K562 (cell line): ENCODE results near the gene CPPED1. TPM values are rescaled to one million over a fixed set of nuclear protein-coding genes. Genes with fewer than 3 reads are reported as not detected.

Experiments
- ELF2 ChIP-seq: fragments of 250-450 bp; sonication (Bioruptor Pico); IDR thresholded peaks from 2 replicates; pipeline ENCODE4 v1.5.0; 2021; ENCODE audit warnings: mild to moderate bottlenecking
- HEY1 ChIP-seq: fragments of 250-450 bp; sonication (Bioruptor Pico); IDR thresholded peaks from 2 replicates; pipeline ENCODE4 v1.5.0; 2020; ENCODE audit warnings: mild to moderate bottlenecking, moderate library complexity, borderline replicate concordance
- KLF13 ChIP-seq: fragments of 450-650 bp; IDR thresholded peaks from 2 replicates; pipeline ENCODE4 v1.6.1; 2016; ENCODE audit warnings: missing genetic modification characterization, low read depth, mild to moderate bottlenecking, missing compliant biosample characterization, moderate library complexity, borderline replicate concordance
- KLF6 ChIP-seq: fragments of 250-450 bp; sonication (Bioruptor Pico); IDR thresholded peaks from 2 replicates; pipeline ENCODE4 v1.4.0; 2020; ENCODE audit warnings: mild to moderate bottlenecking, moderate library complexity, borderline replicate concordance
- LEF1 ChIP-seq: fragments of 450-650 bp; IDR thresholded peaks from 2 replicates; pipeline ENCODE4 v1.6.1; 2016; ENCODE audit warnings: mild to moderate bottlenecking
- MXI1 ChIP-seq: IDR thresholded peaks from 2 replicates; pipeline ENCODE4 v1.6.1; 2011; ENCODE audit warnings: low read depth, mild to moderate bottlenecking, improper control_type of control experiment, low read length
- MYBL2 ChIP-seq, 2 experiments: fragments of 450-650 bp in 1 of 2; sonication (generic) in 1 of 2; formaldehyde crosslinking in 1 of 2; IDR thresholded peaks; 2 replicates each; pipeline versions ENCODE4 v1.6.1 to v1.8.1; 2017 to 2022; ENCODE audit warnings: borderline replicate concordance in 1 of 2, inconsistent platforms in 1 of 2, low read depth in 1 of 2, mild to moderate bottlenecking in 1 of 2, missing genetic modification reagents in 1 of 2, moderate library complexity in 1 of 2
- NR3C1 ChIP-seq: sonication (generic); formaldehyde crosslinking; IDR thresholded peaks from 2 replicates; pipeline ENCODE4 v1.8.1; 2022; ENCODE audit warnings: missing genetic modification reagents
- PPARD ChIP-seq: fragments of 250-450 bp; sonication (Bioruptor Pico); IDR thresholded peaks from 2 replicates; pipeline ENCODE4 v1.8.0; 2022; ENCODE audit warnings: inconsistent platforms, mild to moderate bottlenecking, moderate library complexity
- SMARCE1 ChIP-seq: fragments of 450-650 bp; IDR thresholded peaks from 2 replicates; pipeline ENCODE4 v1.7.1; 2016; ENCODE audit warnings: mild to moderate bottlenecking
- SUPT5H ChIP-seq: fragments of 450-650 bp; IDR thresholded peaks from 2 replicates; pipeline ENCODE4 v1.6.1; 2016
- ZNF316 ChIP-seq: fragments of 450-650 bp; IDR thresholded peaks from 2 replicates; pipeline ENCODE4 v1.6.1; 2016
- ZNF764 ChIP-seq: fragments of 250-450 bp; sonication (Bioruptor Pico); IDR thresholded peaks from 2 replicates; pipeline ENCODE4 v1.4.0; 2020; ENCODE audit warnings: low read depth, mild to moderate bottlenecking, moderate library complexity
- polyA plus RNA-seq, 8 experiments: library from polyadenylated mRNA; depleted of rRNA in 4 of 8; stranded (reverse) in 5 of 8; unstranded in 3 of 8; fragments of >200 nt; fragmentation: Nextera tagmentation in 2 of 8; fragmentation: Illumina TruSeq in 1 of 8; extraction: Ambion mirVana in 2 of 8; extraction: Trizol in 1 of 8; gene quantifications; 2 replicates each; pipeline versions ENCODE4 v1.2.1 to v1.2.3, GENCODE V29; 2011 to 2014; ENCODE audit warnings: inconsistent platforms in 1 of 8, missing spikeins in 1 of 8
- total RNA-seq, 7 experiments: library from RNA; depleted of rRNA in 6 of 7; stranded (reverse); fragments of >200 nt in 6 of 7; fragmentation: Illumina TruSeq in 2 of 7; extraction: Trizol in 2 of 7; gene quantifications; 2 replicates each; pipeline versions ENCODE4 v1.2.1 to v1.2.3, GENCODE V29; 2011 to 2021; ENCODE audit warnings: low replicate concordance in 1 of 7
- TF ChIP-seq, protein P1 (sequence below): fragments of 250-450 bp; sonication (Bioruptor Pico); IDR thresholded peaks from 2 replicates; pipeline ENCODE4 v1.4.0; 2020; ENCODE audit warnings: mild to moderate bottlenecking, moderate library complexity
- TF ChIP-seq, protein P2 (sequence below): sonication (generic); formaldehyde crosslinking; IDR thresholded peaks from 2 replicates; pipeline ENCODE4 v1.8.0; 2022; ENCODE audit warnings: missing genetic modification reagents, mild to moderate bottlenecking, borderline replicate concordance
- TF ChIP-seq, protein P3 (sequence below): sonication (generic); formaldehyde crosslinking; IDR thresholded peaks from 2 replicates; pipeline ENCODE4 v1.8.0; 2023; ENCODE audit warnings: missing genetic modification reagents, mild to moderate bottlenecking, borderline replicate concordance
- TF ChIP-seq, protein P4 (sequence below): fragments of 200-400 bp; formaldehyde crosslinking; IDR thresholded peaks from 2 replicates; pipeline ENCODE4 v1.6.1; 2017; ENCODE audit warnings: mild to moderate bottlenecking, low read depth, low read length, moderate library complexity

The CPPED1 gene
- total and polyA plus RNA-seq, 9 of the 15 experiments (the other 6 are each of a cell fraction or from before 2014, with no cell fraction given), result 7.5 to 25.7 (median 16.9) TPM

DNA sequence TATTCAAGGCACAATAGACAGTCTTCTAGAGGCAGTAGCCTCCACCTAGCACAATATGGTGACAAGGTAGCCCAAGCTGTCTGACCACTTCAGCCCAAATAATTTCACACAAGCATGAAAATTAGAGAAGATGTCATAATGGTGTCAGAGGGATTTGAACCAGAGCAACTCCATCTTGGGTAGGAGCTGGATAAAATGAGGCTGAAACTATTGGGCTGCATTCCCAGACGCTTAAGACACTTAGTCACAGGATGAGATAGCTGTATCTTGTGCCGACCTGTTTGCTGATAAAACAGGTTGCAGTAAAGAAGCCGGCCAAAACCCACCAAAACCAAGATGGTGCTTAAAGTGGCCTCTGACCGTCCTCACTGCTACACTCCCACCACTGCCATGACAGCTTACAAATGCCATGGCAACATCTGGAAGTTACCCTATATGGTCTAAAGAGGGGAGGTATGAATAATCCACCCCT lies 192.6 kb downstream of the CPPED1 start (continued):
- TF ChIP-seq, protein P1, sequence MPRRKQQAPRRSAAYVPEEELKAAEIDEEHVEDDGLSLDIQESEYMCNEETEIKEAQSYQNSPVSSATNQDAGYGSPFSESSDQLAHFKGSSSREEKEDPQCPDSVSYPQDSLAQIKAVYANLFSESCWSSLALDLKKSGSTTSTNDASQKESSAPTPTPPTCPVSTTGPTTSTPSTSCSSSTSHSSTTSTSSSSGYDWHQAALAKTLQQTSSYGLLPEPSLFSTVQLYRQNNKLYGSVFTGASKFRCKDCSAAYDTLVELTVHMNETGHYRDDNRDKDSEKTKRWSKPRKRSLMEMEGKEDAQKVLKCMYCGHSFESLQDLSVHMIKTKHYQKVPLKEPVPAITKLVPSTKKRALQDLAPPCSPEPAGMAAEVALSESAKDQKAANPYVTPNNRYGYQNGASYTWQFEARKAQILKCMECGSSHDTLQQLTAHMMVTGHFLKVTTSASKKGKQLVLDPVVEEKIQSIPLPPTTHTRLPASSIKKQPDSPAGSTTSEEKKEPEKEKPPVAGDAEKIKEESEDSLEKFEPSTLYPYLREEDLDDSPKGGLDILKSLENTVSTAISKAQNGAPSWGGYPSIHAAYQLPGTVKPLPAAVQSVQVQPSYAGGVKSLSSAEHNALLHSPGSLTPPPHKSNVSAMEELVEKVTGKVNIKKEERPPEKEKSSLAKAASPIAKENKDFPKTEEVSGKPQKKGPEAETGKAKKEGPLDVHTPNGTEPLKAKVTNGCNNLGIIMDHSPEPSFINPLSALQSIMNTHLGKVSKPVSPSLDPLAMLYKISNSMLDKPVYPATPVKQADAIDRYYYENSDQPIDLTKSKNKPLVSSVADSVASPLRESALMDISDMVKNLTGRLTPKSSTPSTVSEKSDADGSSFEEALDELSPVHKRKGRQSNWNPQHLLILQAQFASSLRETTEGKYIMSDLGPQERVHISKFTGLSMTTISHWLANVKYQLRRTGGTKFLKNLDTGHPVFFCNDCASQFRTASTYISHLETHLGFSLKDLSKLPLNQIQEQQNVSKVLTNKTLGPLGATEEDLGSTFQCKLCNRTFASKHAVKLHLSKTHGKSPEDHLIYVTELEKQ (CRISPR knock-in tag), result peak; percentile 97
- TF ChIP-seq LEF1, result no peak
- TF ChIP-seq SUPT5H, result no peak
- TF ChIP-seq KLF6 (CRISPR knock-in tag), result peak; percentile 99
- no peak for TF ChIP-seq SMARCE1
- no peak for TF ChIP-seq ZNF316
- TF ChIP-seq, protein P2, sequence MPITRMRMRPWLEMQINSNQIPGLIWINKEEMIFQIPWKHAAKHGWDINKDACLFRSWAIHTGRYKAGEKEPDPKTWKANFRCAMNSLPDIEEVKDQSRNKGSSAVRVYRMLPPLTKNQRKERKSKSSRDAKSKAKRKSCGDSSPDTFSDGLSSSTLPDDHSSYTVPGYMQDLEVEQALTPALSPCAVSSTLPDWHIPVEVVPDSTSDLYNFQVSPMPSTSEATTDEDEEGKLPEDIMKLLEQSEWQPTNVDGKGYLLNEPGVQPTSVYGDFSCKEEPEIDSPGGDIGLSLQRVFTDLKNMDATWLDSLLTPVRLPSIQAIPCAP, result no peak
- TF ChIP-seq, protein P3, sequence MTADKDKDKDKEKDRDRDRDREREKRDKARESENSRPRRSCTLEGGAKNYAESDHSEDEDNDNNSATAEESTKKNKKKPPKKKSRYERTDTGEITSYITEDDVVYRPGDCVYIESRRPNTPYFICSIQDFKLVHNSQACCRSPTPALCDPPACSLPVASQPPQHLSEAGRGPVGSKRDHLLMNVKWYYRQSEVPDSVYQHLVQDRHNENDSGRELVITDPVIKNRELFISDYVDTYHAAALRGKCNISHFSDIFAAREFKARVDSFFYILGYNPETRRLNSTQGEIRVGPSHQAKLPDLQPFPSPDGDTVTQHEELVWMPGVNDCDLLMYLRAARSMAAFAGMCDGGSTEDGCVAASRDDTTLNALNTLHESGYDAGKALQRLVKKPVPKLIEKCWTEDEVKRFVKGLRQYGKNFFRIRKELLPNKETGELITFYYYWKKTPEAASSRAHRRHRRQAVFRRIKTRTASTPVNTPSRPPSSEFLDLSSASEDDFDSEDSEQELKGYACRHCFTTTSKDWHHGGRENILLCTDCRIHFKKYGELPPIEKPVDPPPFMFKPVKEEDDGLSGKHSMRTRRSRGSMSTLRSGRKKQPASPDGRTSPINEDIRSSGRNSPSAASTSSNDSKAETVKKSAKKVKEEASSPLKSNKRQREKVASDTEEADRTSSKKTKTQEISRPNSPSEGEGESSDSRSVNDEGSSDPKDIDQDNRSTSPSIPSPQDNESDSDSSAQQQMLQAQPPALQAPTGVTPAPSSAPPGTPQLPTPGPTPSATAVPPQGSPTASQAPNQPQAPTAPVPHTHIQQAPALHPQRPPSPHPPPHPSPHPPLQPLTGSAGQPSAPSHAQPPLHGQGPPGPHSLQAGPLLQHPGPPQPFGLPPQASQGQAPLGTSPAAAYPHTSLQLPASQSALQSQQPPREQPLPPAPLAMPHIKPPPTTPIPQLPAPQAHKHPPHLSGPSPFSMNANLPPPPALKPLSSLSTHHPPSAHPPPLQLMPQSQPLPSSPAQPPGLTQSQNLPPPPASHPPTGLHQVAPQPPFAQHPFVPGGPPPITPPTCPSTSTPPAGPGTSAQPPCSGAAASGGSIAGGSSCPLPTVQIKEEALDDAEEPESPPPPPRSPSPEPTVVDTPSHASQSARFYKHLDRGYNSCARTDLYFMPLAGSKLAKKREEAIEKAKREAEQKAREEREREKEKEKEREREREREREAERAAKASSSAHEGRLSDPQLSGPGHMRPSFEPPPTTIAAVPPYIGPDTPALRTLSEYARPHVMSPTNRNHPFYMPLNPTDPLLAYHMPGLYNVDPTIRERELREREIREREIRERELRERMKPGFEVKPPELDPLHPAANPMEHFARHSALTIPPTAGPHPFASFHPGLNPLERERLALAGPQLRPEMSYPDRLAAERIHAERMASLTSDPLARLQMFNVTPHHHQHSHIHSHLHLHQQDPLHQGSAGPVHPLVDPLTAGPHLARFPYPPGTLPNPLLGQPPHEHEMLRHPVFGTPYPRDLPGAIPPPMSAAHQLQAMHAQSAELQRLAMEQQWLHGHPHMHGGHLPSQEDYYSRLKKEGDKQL (CRISPR knock-in tag), result no peak
- TF ChIP-seq ELF2, result peak; percentile 85
- TF ChIP-seq PPARD, result peak; percentile 88
- peak; percentile 77; the same call in 1 of the 2 replicates for TF ChIP-seq ZNF764 (CRISPR knock-in tag)
- TF ChIP-seq MXI1, result no peak
- no peak for TF ChIP-seq NR3C1 (CRISPR knock-in tag)
- peak; percentile 98 for TF ChIP-seq HEY1
- TF ChIP-seq KLF13 (tag), result peak; percentile 86
- TF ChIP-seq, protein P4, sequence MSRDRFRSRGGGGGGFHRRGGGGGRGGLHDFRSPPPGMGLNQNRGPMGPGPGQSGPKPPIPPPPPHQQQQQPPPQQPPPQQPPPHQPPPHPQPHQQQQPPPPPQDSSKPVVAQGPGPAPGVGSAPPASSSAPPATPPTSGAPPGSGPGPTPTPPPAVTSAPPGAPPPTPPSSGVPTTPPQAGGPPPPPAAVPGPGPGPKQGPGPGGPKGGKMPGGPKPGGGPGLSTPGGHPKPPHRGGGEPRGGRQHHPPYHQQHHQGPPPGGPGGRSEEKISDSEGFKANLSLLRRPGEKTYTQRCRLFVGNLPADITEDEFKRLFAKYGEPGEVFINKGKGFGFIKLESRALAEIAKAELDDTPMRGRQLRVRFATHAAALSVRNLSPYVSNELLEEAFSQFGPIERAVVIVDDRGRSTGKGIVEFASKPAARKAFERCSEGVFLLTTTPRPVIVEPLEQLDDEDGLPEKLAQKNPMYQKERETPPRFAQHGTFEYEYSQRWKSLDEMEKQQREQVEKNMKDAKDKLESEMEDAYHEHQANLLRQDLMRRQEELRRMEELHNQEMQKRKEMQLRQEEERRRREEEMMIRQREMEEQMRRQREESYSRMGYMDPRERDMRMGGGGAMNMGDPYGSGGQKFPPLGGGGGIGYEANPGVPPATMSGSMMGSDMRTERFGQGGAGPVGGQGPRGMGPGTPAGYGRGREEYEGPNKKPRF, result no peak
- TF ChIP-seq MYBL2 (IDR thresholded peaks at IDR 0.05; ENCODE audit: low read depth), result no peak
- no peak for TF ChIP-seq MYBL2 (CRISPR knock-in tag; IDR thresholded peaks at IDR 0.05; ENCODE audit: borderline replicate concordance)
